COLO668 (cell line): ENCODE results near the gene AP3B1.
"Not testable (repeated sequence)": the region's sequence is repeated elsewhere in the genome, so short reads cannot be mapped to it uniquely, and the experiment has no call there.

Experiments used
- DNase-seq: peaks from one replicate; lab custom pipeline; 2025; ENCODE audit not compliant: unreplicated experiment; lab: John Stamatoyannopoulos, UW

Gene AP3B1

GRCh38 chr5:78075301-78075700, 219.2 kb downstream of the AP3B1 start:
- DNase-seq: no peak

- not testable (repeated sequence) for DNase-seq
Measured at GRCh38 chr5:78070691-78071090, 223.8 kb downstream of the AP3B1 start.

GRCh38 chr5:78067581-78067980, 226.9 kb downstream of the AP3B1 start:
- DNase-seq: not testable (repeated sequence)

- DNase-seq: not testable (repeated sequence)
Measured at GRCh38 chr5:78066722-78067121, 227.8 kb downstream of the AP3B1 start.

GRCh38 chr5:78065663-78066062, 228.8 kb downstream of the AP3B1 start:
- DNase-seq: no peak

- no peak for DNase-seq
Measured at GRCh38 chr5:78064941-78065472, 229.5 kb downstream of the AP3B1 start.

GRCh38 chr5:78063495-78063894, 231.0 kb downstream of the AP3B1 start:
- no peak for DNase-seq

GRCh38 chr5:78062645-78063044, 231.9 kb downstream of the AP3B1 start:
- DNase-seq: no peak

- no peak for DNase-seq
Measured at GRCh38 chr5:78060421-78060820, 234.1 kb downstream of the AP3B1 start.

GRCh38 chr5:78058625-78059024, 235.9 kb downstream of the AP3B1 start:
- no peak for DNase-seq

- DNase-seq: no peak
Measured at GRCh38 chr5:78056901-78057514, 237.5 kb downstream of the AP3B1 start.

- no peak for DNase-seq
Measured at GRCh38 chr5:78056053-78056452, 238.4 kb downstream of the AP3B1 start.

- DNase-seq: no peak
Measured at GRCh38 chr5:78050888-78051287, 243.6 kb downstream of the AP3B1 start.

GRCh38 chr5:78046823-78047222, 247.7 kb downstream of the AP3B1 start:
- DNase-seq: not testable (repeated sequence)

- DNase-seq: no peak
Measured at GRCh38 chr5:78046006-78046405, 248.5 kb downstream of the AP3B1 start.

GRCh38 chr5:78041805-78042204, 252.7 kb downstream of the AP3B1 start:
- DNase-seq: no peak

- DNase-seq: no peak
Measured at GRCh38 chr5:78025540-78025939, 269.0 kb downstream of the AP3B1 start.

GRCh38 chr5:78019744-78020143, 274.8 kb downstream of the AP3B1 start:
- no peak for DNase-seq

- no peak for DNase-seq
Measured at GRCh38 chr5:78016863-78017529, 277.5 kb downstream of the AP3B1 start.

GRCh38 chr5:78009937-78010527, 284.5 kb downstream of the AP3B1 start:
- DNase-seq: no peak

- no peak for DNase-seq
Measured at GRCh38 chr5:78008356-78008967, 286.0 kb downstream of the AP3B1 start.

- no peak for DNase-seq
Measured at GRCh38 chr5:78007233-78007632, 287.3 kb downstream of the AP3B1 start.
